ENCODE measurements around the gene BCL11A. TPM values are rescaled to one million over a fixed set of nuclear protein-coding genes. Genes with fewer than 3 reads are reported as not detected.
"Not testable (repeated sequence)": the region's sequence is repeated elsewhere in the genome, so short reads cannot be mapped to it uniquely, and the experiment has no call there.

The BCL11A gene
- total RNA-seq, 3 donors from 2014 or later = 0.38 to 2.6 (median 0.87) TPM

- H3K36me3 Mint-ChIP-seq (ENCODE audit: insufficient read depth) = no peaks in the 10 kb centered on the region
- H3K27me3 Mint-ChIP-seq (ENCODE audit: low read depth) = no peaks in the 10 kb centered on the region
- no peaks in the 10 kb centered on the region for H3K9me3 Mint-ChIP-seq
- no peak for DNase-seq
- H3K4me3 Mint-ChIP-seq = no peak overlapping the region
- no peak for ATAC-seq
- H3K4me1 Mint-ChIP-seq (ENCODE audit: low read depth) = no peaks in the 10 kb centered on the region
Measured at GRCh38 chr2:60440079-60440766, 113.2 kb downstream of the BCL11A start.

- Mint-ChIP-seq H3K4me3 (no peak overlapping the region), H3K27me3 (ENCODE audit: low read depth) (no peaks in the 10 kb centered on the region), H3K9me3 (no peaks in the 10 kb centered on the region), H3K4me1 (ENCODE audit: low read depth) (no peaks in the 10 kb centered on the region), H3K36me3 (ENCODE audit: insufficient read depth) (no peaks in the 10 kb centered on the region)
- peak in 1 of 2 donors; percentile 30 for ATAC-seq
- no peak for DNase-seq
Measured at GRCh38 chr2:60439219-60439974, 114.1 kb downstream of the BCL11A start.

GRCh38 chr2:60438653-60439052 lies 114.8 kb downstream of the BCL11A start:
- Mint-ChIP-seq H3K9me3 (no peaks in the 10 kb centered on the region), H3K4me3 (no peak overlapping the region), H3K36me3 (ENCODE audit: insufficient read depth) (no peaks in the 10 kb centered on the region), H3K4me1 (ENCODE audit: low read depth) (no peaks in the 10 kb centered on the region), H3K27me3 (ENCODE audit: low read depth) (no peaks in the 10 kb centered on the region)
- no peak for DNase-seq
- no peak for ATAC-seq

GRCh38 chr2:60438131-60438530 lies 115.3 kb downstream of the BCL11A start:
- Mint-ChIP-seq H3K4me1 (ENCODE audit: low read depth) (no peaks in the 10 kb centered on the region), H3K9me3 (no peaks in the 10 kb centered on the region), H3K36me3 (ENCODE audit: insufficient read depth) (no peaks in the 10 kb centered on the region), H3K27me3 (ENCODE audit: low read depth) (no peaks in the 10 kb centered on the region), H3K4me3 (no peak overlapping the region)
- no peak for ATAC-seq
- DNase-seq = no peak

- H3K9me3 Mint-ChIP-seq = no peaks in the 10 kb centered on the region
- no peaks in the 10 kb centered on the region for H3K36me3 Mint-ChIP-seq (ENCODE audit: insufficient read depth)
- H3K4me3 Mint-ChIP-seq = no peak overlapping the region
- DNase-seq (no peak), ATAC-seq (no peak)
- no peaks in the 10 kb centered on the region for H3K27me3 Mint-ChIP-seq (ENCODE audit: low read depth)
- H3K4me1 Mint-ChIP-seq (ENCODE audit: low read depth) = no peaks in the 10 kb centered on the region
Measured at GRCh38 chr2:60437080-60437696, 116.3 kb downstream of the BCL11A start.

- no peak for DNase-seq
- Mint-ChIP-seq H3K9me3 (no peaks in the 10 kb centered on the region), H3K36me3 (ENCODE audit: insufficient read depth) (no peaks in the 10 kb centered on the region), H3K4me1 (ENCODE audit: low read depth) (no peaks in the 10 kb centered on the region), H3K4me3 (no peak overlapping the region), H3K27me3 (ENCODE audit: low read depth) (no peaks in the 10 kb centered on the region)
- ATAC-seq = no peak
Measured at GRCh38 chr2:60433018-60433596, 120.3 kb downstream of the BCL11A start.

- Mint-ChIP-seq H3K9me3 (no peaks in the 10 kb centered on the region), H3K36me3 (ENCODE audit: insufficient read depth) (no peaks in the 10 kb centered on the region), H3K4me3 (no peak overlapping the region), H3K27me3 (ENCODE audit: low read depth) (no peaks in the 10 kb centered on the region), H3K4me1 (ENCODE audit: low read depth) (no peaks in the 10 kb centered on the region)
- ATAC-seq (no peak), DNase-seq (no peak)
Measured at GRCh38 chr2:60432035-60432601, 121.3 kb downstream of the BCL11A start.

GRCh38 chr2:60429681-60430080 lies 123.8 kb downstream of the BCL11A start:
- Mint-ChIP-seq H3K4me1 (ENCODE audit: low read depth) (no peaks in the 10 kb centered on the region), H3K36me3 (ENCODE audit: insufficient read depth) (no peaks in the 10 kb centered on the region), H3K27me3 (ENCODE audit: low read depth) (no peaks in the 10 kb centered on the region), H3K9me3 (no peaks in the 10 kb centered on the region), H3K4me3 (no peak overlapping the region)
- ATAC-seq (no peak), DNase-seq (no peak)

- no peaks in the 10 kb centered on the region for H3K36me3 Mint-ChIP-seq (ENCODE audit: insufficient read depth)
- ATAC-seq = no peak
- H3K27me3 Mint-ChIP-seq (ENCODE audit: low read depth) = no peaks in the 10 kb centered on the region
- H3K9me3 Mint-ChIP-seq = no peaks in the 10 kb centered on the region
- DNase-seq = no peak
- no peaks in the 10 kb centered on the region for H3K4me1 Mint-ChIP-seq (ENCODE audit: low read depth)
- H3K4me3 Mint-ChIP-seq = no peak overlapping the region
Measured at GRCh38 chr2:60426880-60427279, 126.6 kb downstream of the BCL11A start.

GRCh38 chr2:60426341-60426740 lies 127.1 kb downstream of the BCL11A start:
- no peaks in the 10 kb centered on the region for H3K4me1 Mint-ChIP-seq (ENCODE audit: low read depth)
- H3K27me3 Mint-ChIP-seq (ENCODE audit: low read depth) = no peaks in the 10 kb centered on the region
- DNase-seq (no peak), ATAC-seq (no peak)
- no peak overlapping the region for H3K4me3 Mint-ChIP-seq
- no peaks in the 10 kb centered on the region for H3K9me3 Mint-ChIP-seq
- no peaks in the 10 kb centered on the region for H3K36me3 Mint-ChIP-seq (ENCODE audit: insufficient read depth)

- no peaks in the 10 kb centered on the region for H3K36me3 Mint-ChIP-seq (ENCODE audit: insufficient read depth)
- no peaks in the 10 kb centered on the region for H3K9me3 Mint-ChIP-seq
- no peaks in the 10 kb centered on the region for H3K4me1 Mint-ChIP-seq (ENCODE audit: low read depth)
- H3K4me3 Mint-ChIP-seq = no peak overlapping the region
- H3K27me3 Mint-ChIP-seq (ENCODE audit: low read depth) = peaks cover 1% of the 10 kb centered on the region
- DNase-seq (no peak), ATAC-seq (no peak)
Measured at GRCh38 chr2:60424233-60424632, 129.2 kb downstream of the BCL11A start.

GRCh38 chr2:60423505-60423904 lies 129.9 kb downstream of the BCL11A start:
- peaks cover 2% of the 10 kb centered on the region for H3K27me3 Mint-ChIP-seq (ENCODE audit: low read depth)
- no peak for ATAC-seq
- H3K4me3 Mint-ChIP-seq = no peak overlapping the region

GRCh38 chr2:60422826-60423483 lies 130.5 kb downstream of the BCL11A start:
- ATAC-seq (no peak), DNase-seq (no peak)
- Mint-ChIP-seq H3K4me1 (ENCODE audit: low read depth) (no peaks in the 10 kb centered on the region), H3K36me3 (ENCODE audit: insufficient read depth) (no peaks in the 10 kb centered on the region), H3K4me3 (no peak overlapping the region), H3K27me3 (ENCODE audit: low read depth) (peaks cover 2% of the 10 kb centered on the region), H3K9me3 (no peaks in the 10 kb centered on the region)

More at GRCh38 chr2:60423505-60423904, 129.9 kb downstream of the BCL11A start:
- Mint-ChIP-seq H3K4me1 (ENCODE audit: low read depth) (no peaks in the 10 kb centered on the region), H3K9me3 (no peaks in the 10 kb centered on the region), H3K36me3 (ENCODE audit: insufficient read depth) (no peaks in the 10 kb centered on the region)
- DNase-seq = no peak

GRCh38 chr2:60417210-60417609 lies 136.2 kb downstream of the BCL11A start:
- not testable (repeated sequence) for H3K9me3 Mint-ChIP-seq; H3K4me3 Mint-ChIP-seq; ATAC-seq; H3K36me3 Mint-ChIP-seq (ENCODE audit: insufficient read depth); DNase-seq; H3K27me3 Mint-ChIP-seq (ENCODE audit: low read depth); H3K4me1 Mint-ChIP-seq (ENCODE audit: low read depth)
